ENCODE measurements around the gene VPS35L.
"Not testable (repeated sequence)": the region's sequence is repeated elsewhere in the genome, so short reads cannot be mapped to it uniquely, and the experiment has no call there.

VPS35L gene

GRCh38 chr16:19532601-19533000, 22.9 kb upstream of the VPS35L start:
- peaks cover 22% of the 10 kb centered on the region for H3K36me3 ChIP-seq (ENCODE audit: control insufficient read depth, insufficient read depth, low read length)
- no peak overlapping the region for H3K4me3 ChIP-seq (ENCODE audit: insufficient read depth, low read depth, low read length)
- no peaks in the 10 kb centered on the region for H3K9me3 ChIP-seq (ENCODE audit: control insufficient read depth, low read length)
- H3K27me3 ChIP-seq (ENCODE audit: control insufficient read depth, insufficient read depth, low read length, poor library complexity, severe bottlenecking), result no peaks in the 10 kb centered on the region
- no peaks in the 10 kb centered on the region for H3K4me1 ChIP-seq (ENCODE audit: control insufficient read depth, insufficient read depth, low read length)
- no peak overlapping the region for H3K27ac ChIP-seq (ENCODE audit: insufficient read depth, low read depth, low read length, poor library complexity, severe bottlenecking)
- WGBS, 2 experiments, result 100% methylated on average over 1 of the region's 1 CpG; no CpG with 5 or more reads in 1 of the 2 experiments

- Histone ChIP-seq H3K27me3 (ENCODE audit: control insufficient read depth, insufficient read depth, low read length, poor library complexity, severe bottlenecking) (no peaks in the 10 kb centered on the region), H3K27ac (ENCODE audit: insufficient read depth, low read depth, low read length, poor library complexity, severe bottlenecking) (no peak overlapping the region), H3K36me3 (ENCODE audit: control insufficient read depth, insufficient read depth, low read length) (peaks cover 16% of the 10 kb centered on the region), H3K4me1 (ENCODE audit: control insufficient read depth, insufficient read depth, low read length) (no peaks in the 10 kb centered on the region), H3K9me3 (ENCODE audit: control insufficient read depth, low read length) (no peaks in the 10 kb centered on the region), H3K4me3 (ENCODE audit: insufficient read depth, low read depth, low read length) (no peak overlapping the region)
- WGBS, 2 experiments, result 95 to 96% methylated on average over 5 to 6 of the region's 6 CpGs
These were observed 15.1 kb upstream of the VPS35L start for GRCh38 chr16:19540241-19540970.

- Histone ChIP-seq H3K27me3 (ENCODE audit: control insufficient read depth, insufficient read depth, low read length, poor library complexity, severe bottlenecking) (no peaks in the 10 kb centered on the region), H3K36me3 (ENCODE audit: control insufficient read depth, insufficient read depth, low read length) (peaks cover 7% of the 10 kb centered on the region), H3K9me3 (ENCODE audit: control insufficient read depth, low read length) (no peaks in the 10 kb centered on the region), H3K27ac (ENCODE audit: insufficient read depth, low read depth, low read length, poor library complexity, severe bottlenecking) (no peak overlapping the region), H3K4me3 (ENCODE audit: insufficient read depth, low read depth, low read length) (no peak overlapping the region), H3K4me1 (ENCODE audit: control insufficient read depth, insufficient read depth, low read length) (no peaks in the 10 kb centered on the region)
- 84 to 96% methylated on average over 2 of the region's 3 CpGs for WGBS, 2 experiments
These were observed 13.2 kb upstream of the VPS35L start for GRCh38 chr16:19542138-19542821.

- not testable (repeated sequence) for H3K36me3 ChIP-seq (ENCODE audit: control insufficient read depth, insufficient read depth, low read length); H3K4me1 ChIP-seq (ENCODE audit: control insufficient read depth, insufficient read depth, low read length); H3K9me3 ChIP-seq (ENCODE audit: control insufficient read depth, low read length); H3K27ac ChIP-seq (ENCODE audit: insufficient read depth, low read depth, low read length, poor library complexity, severe bottlenecking); H3K27me3 ChIP-seq (ENCODE audit: control insufficient read depth, insufficient read depth, low read length, poor library complexity, severe bottlenecking); H3K4me3 ChIP-seq (ENCODE audit: insufficient read depth, low read depth, low read length)
- 94 to 98% methylated on average over 10 of the region's 10 CpGs for WGBS, 2 experiments
These were observed 12.1 kb upstream of the VPS35L start for GRCh38 chr16:19543278-19543996.

GRCh38 chr16:19548144-19548543, 7.4 kb upstream of the VPS35L start:
- Histone ChIP-seq H3K4me1 (ENCODE audit: control insufficient read depth, insufficient read depth, low read length) (no peaks in the 10 kb centered on the region), H3K36me3 (ENCODE audit: control insufficient read depth, insufficient read depth, low read length) (peaks cover 10% of the 10 kb centered on the region), H3K27ac (ENCODE audit: insufficient read depth, low read depth, low read length, poor library complexity, severe bottlenecking) (no peak overlapping the region), H3K27me3 (ENCODE audit: control insufficient read depth, insufficient read depth, low read length, poor library complexity, severe bottlenecking) (no peaks in the 10 kb centered on the region), H3K4me3 (ENCODE audit: insufficient read depth, low read depth, low read length) (no peak overlapping the region), H3K9me3 (ENCODE audit: control insufficient read depth, low read length) (no peaks in the 10 kb centered on the region)
- WGBS, 2 experiments, result 93 to 96% methylated on average over 3 of the region's 3 CpGs

- no peaks in the 10 kb centered on the region for H3K4me1 ChIP-seq (ENCODE audit: control insufficient read depth, insufficient read depth, low read length)
- peaks cover 10% of the 10 kb centered on the region for H3K36me3 ChIP-seq (ENCODE audit: control insufficient read depth, insufficient read depth, low read length)
- no peaks in the 10 kb centered on the region for H3K9me3 ChIP-seq (ENCODE audit: control insufficient read depth, low read length)
- no peaks in the 10 kb centered on the region for H3K27me3 ChIP-seq (ENCODE audit: control insufficient read depth, insufficient read depth, low read length, poor library complexity, severe bottlenecking)
- H3K27ac ChIP-seq (ENCODE audit: insufficient read depth, low read depth, low read length, poor library complexity, severe bottlenecking), result no peak overlapping the region
- no peak overlapping the region for H3K4me3 ChIP-seq (ENCODE audit: insufficient read depth, low read depth, low read length)
These were observed 5.8 kb upstream of the VPS35L start for GRCh38 chr16:19549673-19550072.

GRCh38 chr16:19555938-19556771, 652 bp downstream of the VPS35L start:
- WGBS, 2 experiments, result 10 to 11% methylated on average over 19 of the region's 19 CpGs
- no peaks in the 10 kb centered on the region for H3K27me3 ChIP-seq (ENCODE audit: control insufficient read depth, insufficient read depth, low read length, poor library complexity, severe bottlenecking)

GRCh38 chr16:19559242-19559910, 3.9 kb downstream of the VPS35L start:
- no peak overlapping the region for H3K27ac ChIP-seq (ENCODE audit: insufficient read depth, low read depth, low read length, poor library complexity, severe bottlenecking)
- H3K27me3 ChIP-seq (ENCODE audit: control insufficient read depth, insufficient read depth, low read length, poor library complexity, severe bottlenecking), result no peaks in the 10 kb centered on the region
- no peak overlapping the region for H3K4me3 ChIP-seq (ENCODE audit: insufficient read depth, low read depth, low read length)
- no peaks in the 10 kb centered on the region for H3K9me3 ChIP-seq (ENCODE audit: control insufficient read depth, low read length)
- no peaks in the 10 kb centered on the region for H3K4me1 ChIP-seq (ENCODE audit: control insufficient read depth, insufficient read depth, low read length)
- 82 to 85% methylated on average over 10 of the region's 10 CpGs for WGBS, 2 experiments
- H3K36me3 ChIP-seq (ENCODE audit: control insufficient read depth, insufficient read depth, low read length), result no peaks in the 10 kb centered on the region

More at GRCh38 chr16:19555938-19556771, 652 bp downstream of the VPS35L start:
- Histone ChIP-seq H3K4me1 (ENCODE audit: control insufficient read depth, insufficient read depth, low read length) (no peaks in the 10 kb centered on the region), H3K36me3 (ENCODE audit: control insufficient read depth, insufficient read depth, low read length) (no peaks in the 10 kb centered on the region), H3K9me3 (ENCODE audit: control insufficient read depth, low read length) (no peaks in the 10 kb centered on the region), H3K4me3 (ENCODE audit: insufficient read depth, low read depth, low read length) (peak overlapping the region; percentile 72), H3K27ac (ENCODE audit: insufficient read depth, low read depth, low read length, poor library complexity, severe bottlenecking) (peak overlapping the region; percentile 91)

GRCh38 chr16:19560078-19560477, 4.6 kb downstream of the VPS35L start:
- Histone ChIP-seq H3K27me3 (ENCODE audit: control insufficient read depth, insufficient read depth, low read length, poor library complexity, severe bottlenecking) (no peaks in the 10 kb centered on the region), H3K27ac (ENCODE audit: insufficient read depth, low read depth, low read length, poor library complexity, severe bottlenecking) (no peak overlapping the region), H3K9me3 (ENCODE audit: control insufficient read depth, low read length) (no peaks in the 10 kb centered on the region), H3K4me3 (ENCODE audit: insufficient read depth, low read depth, low read length) (no peak overlapping the region), H3K36me3 (ENCODE audit: control insufficient read depth, insufficient read depth, low read length) (peaks cover 2% of the 10 kb centered on the region), H3K4me1 (ENCODE audit: control insufficient read depth, insufficient read depth, low read length) (no peaks in the 10 kb centered on the region)
- 94 to 96% methylated on average over 4 of the region's 4 CpGs for WGBS, 2 experiments
